Measurements from ENCODE around the gene CTNND2.

Gene CTNND2

DNA sequence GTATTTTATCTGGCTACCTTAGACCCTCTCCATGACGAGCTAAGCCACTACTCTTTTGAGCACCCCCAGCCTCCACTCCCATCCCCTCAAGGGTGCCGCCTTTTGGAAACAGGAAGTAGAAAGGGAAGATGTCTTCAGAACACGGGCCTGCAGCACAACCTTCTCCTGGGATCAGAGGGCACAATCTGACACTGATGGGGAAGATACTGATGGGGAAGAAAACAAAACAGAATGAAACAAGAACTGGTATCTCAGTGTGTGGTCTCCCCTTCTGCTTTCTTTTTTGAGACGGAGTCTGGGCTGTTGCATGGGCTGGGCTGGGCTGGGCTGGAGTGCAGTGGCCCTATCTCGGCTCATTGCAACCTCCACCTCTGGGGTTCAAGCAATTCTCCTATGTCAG is 603.5 kb downstream of the CTNND2 start:
- Histone ChIP-seq H3K4ac (ENCODE audit: low read depth in 1 of 2, low read length in 2 of 2) (no peak overlapping the region), H3K14ac (ENCODE audit: low read length in 2 of 2) (no peak overlapping the region), H3K23ac (ENCODE audit: low read length in 2 of 2) (no peak overlapping the region), H4K91ac (ENCODE audit: low read length) (no peak overlapping the region), H2AFZ (ENCODE audit: low read depth, low read length) (no peak overlapping the region), H3K4me1 (ENCODE audit: control insufficient read depth, insufficient read depth, low read depth, low read length) (no peaks in the 10 kb centered on the region), H3K27me3 (ENCODE audit: control insufficient read depth in 1 of 2, insufficient read depth in 1 of 2, low read length in 2 of 2) (no peaks in the 10 kb centered on the region), H3K79me1 (replicated peaks; ENCODE audit: low read length, poor library complexity, severe bottlenecking) (no peaks in the 10 kb centered on the region), H4K8ac (ENCODE audit: low read length) (no peak overlapping the region), H3K27ac (ENCODE audit: low read length, poor library complexity, severe bottlenecking) (no peak overlapping the region), H2AK5ac (ENCODE audit: low read length, severe bottlenecking) (no peak overlapping the region), H3K18ac (ENCODE audit: low read depth in 1 of 2, low read length in 2 of 2) (no peak overlapping the region), H3K9ac (ENCODE audit: low read length) (no peak overlapping the region), H3K36me3 (ENCODE audit: control insufficient read depth in 1 of 2, insufficient read depth in 2 of 2, low read depth in 1 of 2, low read length in 2 of 2) (no peaks in the 10 kb centered on the region), H2BK120ac (ENCODE audit: low read depth, low read length) (no peak overlapping the region), H2BK12ac (ENCODE audit: low read length in 2 of 2) (no peak overlapping the region), H3K9me3 (ENCODE audit: control insufficient read depth, low read length) (no peaks in the 10 kb centered on the region), H3K4me3 (ENCODE audit: insufficient read depth in 1 of 2, low read depth in 1 of 2, low read length in 2 of 2) (no peak overlapping the region), H3K4me2 (ENCODE audit: low read length, poor library complexity, severe bottlenecking) (no peak overlapping the region), H2BK5ac (ENCODE audit: low read depth, low read length, poor library complexity, severe bottlenecking) (no peak overlapping the region), H2BK15ac (ENCODE audit: low read depth, poor library complexity, severe bottlenecking) (no peak overlapping the region)
- no peak for DNase-seq
- 76% methylated on average over 3 of the region's 5 CpGs for WGBS

DNA sequence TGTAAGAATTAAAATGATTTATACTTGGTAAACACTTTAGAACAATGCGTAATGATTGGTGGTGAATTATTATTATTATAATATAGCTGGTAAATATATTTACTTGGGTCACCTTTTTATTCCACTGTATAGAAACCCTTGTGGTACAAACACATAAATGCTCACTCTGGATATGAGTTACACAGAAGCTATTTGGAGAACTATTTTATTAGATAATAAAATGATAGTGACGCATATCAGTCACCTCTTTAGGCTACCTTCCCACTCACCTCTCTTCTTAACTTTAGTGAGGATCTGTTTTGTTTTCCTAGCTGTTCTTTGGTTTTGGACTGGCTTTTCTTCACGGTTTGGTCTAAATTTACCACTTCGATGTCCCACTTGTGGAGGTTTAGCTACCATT is 605.4 kb downstream of the CTNND2 start:
- Histone ChIP-seq H3K36me3 (ENCODE audit: control insufficient read depth in 1 of 2, insufficient read depth in 2 of 2, low read depth in 1 of 2, low read length in 2 of 2) (no peaks in the 10 kb centered on the region), H4K8ac (ENCODE audit: low read length) (no peak overlapping the region), H3K4me2 (ENCODE audit: low read length, poor library complexity, severe bottlenecking) (no peak overlapping the region), H4K91ac (ENCODE audit: low read length) (no peak overlapping the region), H3K9me3 (ENCODE audit: control insufficient read depth, low read length) (no peaks in the 10 kb centered on the region), H3K79me1 (replicated peaks; ENCODE audit: low read length, poor library complexity, severe bottlenecking) (no peaks in the 10 kb centered on the region), H3K4me3 (ENCODE audit: insufficient read depth in 1 of 2, low read depth in 1 of 2, low read length in 2 of 2) (no peak overlapping the region), H2AK5ac (ENCODE audit: low read length, severe bottlenecking) (no peak overlapping the region), H2BK120ac (ENCODE audit: low read depth, low read length) (no peak overlapping the region), H2BK12ac (ENCODE audit: low read length in 2 of 2) (no peak overlapping the region), H2AFZ (ENCODE audit: low read depth, low read length) (no peak overlapping the region), H3K23ac (ENCODE audit: low read length in 2 of 2) (no peak overlapping the region), H2BK15ac (ENCODE audit: low read depth, poor library complexity, severe bottlenecking) (no peak overlapping the region), H3K4me1 (ENCODE audit: control insufficient read depth, insufficient read depth, low read depth, low read length) (no peaks in the 10 kb centered on the region), H3K18ac (ENCODE audit: low read depth in 1 of 2, low read length in 2 of 2) (no peak overlapping the region), H3K27ac (ENCODE audit: low read length, poor library complexity, severe bottlenecking) (no peak overlapping the region), H3K27me3 (ENCODE audit: control insufficient read depth in 1 of 2, insufficient read depth in 1 of 2, low read length in 2 of 2) (no peaks in the 10 kb centered on the region), H3K4ac (ENCODE audit: low read depth in 1 of 2, low read length in 2 of 2) (no peak overlapping the region), H2BK5ac (ENCODE audit: low read depth, low read length, poor library complexity, severe bottlenecking) (no peak overlapping the region), H3K9ac (ENCODE audit: low read length) (no peak overlapping the region), H3K14ac (ENCODE audit: low read length in 2 of 2) (no peak overlapping the region)
- DNase-seq, result no peak
- WGBS, result 71% methylated on average over 2 of the region's 4 CpGs

DNA sequence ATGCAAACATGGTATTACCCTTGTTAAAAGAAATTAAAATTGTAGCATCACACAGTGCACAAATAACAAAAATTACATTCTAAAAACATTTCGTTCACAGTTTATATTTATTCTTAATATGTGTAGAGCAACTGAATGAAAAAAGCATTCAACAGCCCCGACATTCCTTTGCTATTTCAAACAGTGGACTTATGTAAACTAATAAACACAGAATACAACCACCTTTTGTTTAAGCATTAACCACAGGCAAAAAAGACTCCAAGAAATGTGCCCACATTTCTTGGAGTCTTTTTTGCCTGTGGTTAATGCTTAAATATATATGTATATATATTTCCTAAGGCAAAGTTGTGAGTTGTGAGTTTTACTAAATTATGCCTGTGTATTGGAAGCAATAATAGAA is 610.7 kb downstream of the CTNND2 start:
- Histone ChIP-seq H3K14ac (ENCODE audit: low read length in 2 of 2) (no peak overlapping the region), H3K27me3 (ENCODE audit: control insufficient read depth in 1 of 2, insufficient read depth in 1 of 2, low read length in 2 of 2) (no peaks in the 10 kb centered on the region), H3K36me3 (ENCODE audit: control insufficient read depth in 1 of 2, insufficient read depth in 2 of 2, low read depth in 1 of 2, low read length in 2 of 2) (no peaks in the 10 kb centered on the region), H3K4me2 (ENCODE audit: low read length, poor library complexity, severe bottlenecking) (no peak overlapping the region), H3K9me3 (ENCODE audit: control insufficient read depth, low read length) (no peaks in the 10 kb centered on the region), H2BK120ac (ENCODE audit: low read depth, low read length) (no peak overlapping the region), H3K4ac (ENCODE audit: low read depth in 1 of 2, low read length in 2 of 2) (no peak overlapping the region), H3K23ac (ENCODE audit: low read length in 2 of 2) (no peak overlapping the region), H3K18ac (ENCODE audit: low read depth in 1 of 2, low read length in 2 of 2) (no peak overlapping the region), H2AFZ (ENCODE audit: low read depth, low read length) (no peak overlapping the region), H2BK5ac (ENCODE audit: low read depth, low read length, poor library complexity, severe bottlenecking) (no peak overlapping the region), H3K79me1 (replicated peaks; ENCODE audit: low read length, poor library complexity, severe bottlenecking) (no peaks in the 10 kb centered on the region), H4K91ac (ENCODE audit: low read length) (no peak overlapping the region), H2BK15ac (ENCODE audit: low read depth, poor library complexity, severe bottlenecking) (no peak overlapping the region), H4K8ac (ENCODE audit: low read length) (no peak overlapping the region), H3K9ac (ENCODE audit: low read length) (no peak overlapping the region), H3K4me1 (ENCODE audit: control insufficient read depth, insufficient read depth, low read depth, low read length) (no peaks in the 10 kb centered on the region), H2BK12ac (ENCODE audit: low read length in 2 of 2) (no peak overlapping the region), H3K4me3 (ENCODE audit: insufficient read depth in 1 of 2, low read depth in 1 of 2, low read length in 2 of 2) (no peak overlapping the region), H3K27ac (ENCODE audit: low read length, poor library complexity, severe bottlenecking) (no peak overlapping the region), H2AK5ac (ENCODE audit: low read length, severe bottlenecking) (no peak overlapping the region)
- no CpG with 5 or more reads among the region's 2 CpGs for WGBS
- no peak for DNase-seq

DNA sequence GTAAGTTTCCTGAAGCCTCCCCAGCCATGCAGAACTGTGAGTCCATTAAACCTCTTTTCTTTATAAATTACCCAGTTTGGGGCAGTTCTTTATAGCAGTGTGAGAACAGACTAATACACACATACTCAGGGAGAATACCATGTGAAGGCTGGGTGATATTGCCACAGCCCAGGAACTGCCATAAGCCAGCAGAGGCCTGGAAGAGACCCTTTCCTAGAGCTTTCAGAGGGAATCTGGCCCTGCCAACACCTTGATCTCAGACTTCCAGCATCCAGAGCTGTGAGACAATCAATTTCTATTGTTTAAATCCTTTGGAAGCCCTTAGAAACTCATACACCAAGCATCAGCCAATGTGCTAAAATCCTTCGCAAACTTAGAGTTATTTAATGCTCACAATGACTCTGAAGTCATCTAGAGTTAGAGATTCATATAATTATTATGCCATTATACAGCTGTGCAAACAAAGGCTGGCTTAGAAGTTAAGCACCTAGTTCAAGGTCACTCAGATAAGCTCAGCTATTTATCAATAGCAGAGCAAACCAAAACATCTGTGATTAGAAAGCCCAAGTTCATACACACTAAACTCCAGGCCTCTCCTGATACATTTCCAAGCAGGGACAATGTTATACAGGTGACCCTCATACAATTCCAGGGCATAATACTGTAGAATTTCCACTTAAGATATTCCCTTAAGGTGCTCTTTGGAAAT is 611.4 kb downstream of the CTNND2 start:
- Histone ChIP-seq H3K23ac (ENCODE audit: low read length in 2 of 2) (no peak overlapping the region), H3K36me3 (ENCODE audit: control insufficient read depth in 1 of 2, insufficient read depth in 2 of 2, low read depth in 1 of 2, low read length in 2 of 2) (no peaks in the 10 kb centered on the region), H2BK12ac (ENCODE audit: low read length in 2 of 2) (no peak overlapping the region), H3K27me3 (ENCODE audit: control insufficient read depth in 1 of 2, insufficient read depth in 1 of 2, low read length in 2 of 2) (no peaks in the 10 kb centered on the region), H4K91ac (ENCODE audit: low read length) (no peak overlapping the region), H3K9ac (ENCODE audit: low read length) (no peak overlapping the region), H3K18ac (ENCODE audit: low read depth in 1 of 2, low read length in 2 of 2) (no peak overlapping the region), H2AFZ (ENCODE audit: low read depth, low read length) (no peak overlapping the region), H3K4me2 (ENCODE audit: low read length, poor library complexity, severe bottlenecking) (no peak overlapping the region), H2BK120ac (ENCODE audit: low read depth, low read length) (no peak overlapping the region), H3K4ac (ENCODE audit: low read depth in 1 of 2, low read length in 2 of 2) (no peak overlapping the region), H2AK5ac (ENCODE audit: low read length, severe bottlenecking) (no peak overlapping the region), H3K4me1 (ENCODE audit: control insufficient read depth, insufficient read depth, low read depth, low read length) (no peaks in the 10 kb centered on the region), H2BK5ac (ENCODE audit: low read depth, low read length, poor library complexity, severe bottlenecking) (no peak overlapping the region), H3K27ac (ENCODE audit: low read length, poor library complexity, severe bottlenecking) (no peak overlapping the region), H3K4me3 (ENCODE audit: insufficient read depth in 1 of 2, low read depth in 1 of 2, low read length in 2 of 2) (no peak overlapping the region), H3K9me3 (ENCODE audit: control insufficient read depth, low read length) (no peaks in the 10 kb centered on the region), H3K14ac (ENCODE audit: low read length in 2 of 2) (no peak overlapping the region), H2BK15ac (ENCODE audit: low read depth, poor library complexity, severe bottlenecking) (no peak overlapping the region), H4K8ac (ENCODE audit: low read length) (no peak overlapping the region), H3K79me1 (replicated peaks; ENCODE audit: low read length, poor library complexity, severe bottlenecking) (no peaks in the 10 kb centered on the region)
- WGBS, result no CpG with 5 or more reads among the region's 1 CpG
- no peak for DNase-seq
